ENCODE measurements around the gene GLRA3. TPM values are rescaled to one million over a fixed set of nuclear protein-coding genes. Genes with fewer than 3 reads are reported as not detected.

GLRA3 gene
- total RNA-seq, 1 donor from 2014 or later, result not detected

DNA sequence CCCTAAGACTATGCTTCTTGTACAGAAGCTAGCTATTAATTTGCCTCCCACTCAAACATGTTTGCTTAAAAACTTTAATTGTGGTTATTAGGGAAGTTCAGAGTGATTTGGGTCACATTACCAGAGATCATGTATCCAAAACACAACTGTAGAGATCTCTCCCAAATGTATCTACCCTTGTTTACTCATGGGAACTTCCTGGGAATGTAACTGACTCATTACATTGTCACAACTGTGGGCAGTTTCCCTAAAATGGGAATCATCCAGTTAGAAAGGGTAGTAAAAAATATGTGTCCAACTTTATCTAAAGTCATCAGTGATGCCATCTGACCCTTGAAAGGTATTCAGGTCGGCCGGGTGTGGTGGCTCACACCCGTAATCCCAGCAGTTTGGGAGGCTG lies 40.3 kb upstream of the GLRA3 start:
- no peaks in the 10 kb centered on the region for H3K4me1 ChIP-seq
- no peak for TF ChIP-seq POLR2AphosphoS5 (IDR thresholded peaks at IDR 0.05; ENCODE audit: insufficient read depth in 1 of 2, low read depth in 1 of 2)
- TF ChIP-seq, protein P1, sequence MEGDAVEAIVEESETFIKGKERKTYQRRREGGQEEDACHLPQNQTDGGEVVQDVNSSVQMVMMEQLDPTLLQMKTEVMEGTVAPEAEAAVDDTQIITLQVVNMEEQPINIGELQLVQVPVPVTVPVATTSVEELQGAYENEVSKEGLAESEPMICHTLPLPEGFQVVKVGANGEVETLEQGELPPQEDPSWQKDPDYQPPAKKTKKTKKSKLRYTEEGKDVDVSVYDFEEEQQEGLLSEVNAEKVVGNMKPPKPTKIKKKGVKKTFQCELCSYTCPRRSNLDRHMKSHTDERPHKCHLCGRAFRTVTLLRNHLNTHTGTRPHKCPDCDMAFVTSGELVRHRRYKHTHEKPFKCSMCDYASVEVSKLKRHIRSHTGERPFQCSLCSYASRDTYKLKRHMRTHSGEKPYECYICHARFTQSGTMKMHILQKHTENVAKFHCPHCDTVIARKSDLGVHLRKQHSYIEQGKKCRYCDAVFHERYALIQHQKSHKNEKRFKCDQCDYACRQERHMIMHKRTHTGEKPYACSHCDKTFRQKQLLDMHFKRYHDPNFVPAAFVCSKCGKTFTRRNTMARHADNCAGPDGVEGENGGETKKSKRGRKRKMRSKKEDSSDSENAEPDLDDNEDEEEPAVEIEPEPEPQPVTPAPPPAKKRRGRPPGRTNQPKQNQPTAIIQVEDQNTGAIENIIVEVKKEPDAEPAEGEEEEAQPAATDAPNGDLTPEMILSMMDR (IDR thresholded peaks at IDR 0.05), result no peak
- no peak for TF ChIP-seq POLR2A (IDR thresholded peaks at IDR 0.05)
- intact Hi-C loops (cut with DNase I), result no loop called here
- no peak for DNase-seq (ENCODE audit: extremely low spot score in 2 of 2)
- H3K4me3 ChIP-seq, result no peak overlapping the region
- no peaks in the 10 kb centered on the region for H3K36me3 ChIP-seq
- H3K27ac ChIP-seq, result no peak overlapping the region
- H3K9me3 ChIP-seq, result no peaks in the 10 kb centered on the region
- no peaks in the 10 kb centered on the region for H3K27me3 ChIP-seq

DNA sequence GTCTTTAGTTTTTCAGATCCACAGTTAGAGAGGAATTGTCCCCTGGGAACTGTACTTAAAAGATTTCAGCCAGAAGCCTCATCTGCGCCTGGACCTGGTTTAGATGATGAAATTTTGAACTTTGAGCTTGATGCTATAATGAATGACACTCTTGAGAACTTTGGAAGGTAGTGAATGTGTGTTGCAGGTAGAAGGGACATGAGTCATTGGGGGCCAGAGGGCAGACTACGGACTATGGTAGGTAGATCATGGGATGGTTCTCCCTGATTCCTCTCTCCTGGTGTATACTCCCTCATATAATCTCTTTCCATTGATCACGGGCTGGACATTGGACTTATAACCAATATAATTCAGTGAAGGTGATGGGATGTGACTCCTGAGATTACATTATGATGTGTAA lies 38.9 kb upstream of the GLRA3 start:
- no peaks in the 10 kb centered on the region for H3K9me3 ChIP-seq
- DNase-seq (ENCODE audit: extremely low spot score in 2 of 2), result no peak
- no peaks in the 10 kb centered on the region for H3K4me1 ChIP-seq
- no peaks in the 10 kb centered on the region for H3K36me3 ChIP-seq
- H3K27ac ChIP-seq, result no peak overlapping the region
- no peaks in the 10 kb centered on the region for H3K27me3 ChIP-seq
- intact Hi-C loops (cut with DNase I), result no loop called here
- TF ChIP-seq POLR2A (IDR thresholded peaks at IDR 0.05) (no peak), POLR2AphosphoS5 (IDR thresholded peaks at IDR 0.05; ENCODE audit: insufficient read depth in 1 of 2, low read depth in 1 of 2) (no peak)
- TF ChIP-seq, protein P1 (IDR thresholded peaks at IDR 0.05), result no peak
- H3K4me3 ChIP-seq, result no peak overlapping the region

DNA sequence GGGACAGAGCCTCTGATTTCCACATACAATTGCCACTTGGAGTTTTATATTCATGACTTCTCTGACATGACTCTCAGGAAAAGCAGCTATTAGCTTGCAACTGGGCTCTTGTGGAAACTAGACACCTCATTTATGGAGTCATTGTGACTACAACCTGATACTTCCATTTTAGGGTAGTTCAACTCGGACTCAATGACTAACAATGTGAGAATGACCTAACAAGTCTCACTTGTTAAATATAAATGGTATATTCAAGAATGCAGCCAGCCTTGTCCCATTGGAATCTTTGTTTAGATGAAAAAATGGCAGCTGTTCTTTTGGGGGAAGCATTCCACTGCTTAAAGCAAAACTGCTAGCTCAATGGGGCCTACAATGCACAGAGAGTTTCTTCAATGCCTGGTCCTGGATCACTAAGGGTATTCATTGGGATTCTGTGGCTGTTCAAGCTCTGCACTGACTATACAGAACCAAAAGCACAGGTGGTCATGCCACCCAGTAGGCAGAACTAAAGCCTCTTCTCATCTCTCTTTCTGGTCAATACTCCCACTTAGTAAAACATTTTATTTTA lies 36.5 kb upstream of the GLRA3 start:
- intact Hi-C loops (cut with DNase I), result no loop called here
- Histone ChIP-seq H3K4me1 (no peaks in the 10 kb centered on the region), H3K27me3 (no peaks in the 10 kb centered on the region), H3K4me3 (no peak overlapping the region), H3K27ac (no peak overlapping the region), H3K36me3 (no peaks in the 10 kb centered on the region), H3K9me3 (no peaks in the 10 kb centered on the region)
- no peak for DNase-seq (ENCODE audit: extremely low spot score in 2 of 2)
- TF ChIP-seq, protein P1 (IDR thresholded peaks at IDR 0.05), result no peak
- TF ChIP-seq POLR2A (IDR thresholded peaks at IDR 0.05) (no peak), POLR2AphosphoS5 (IDR thresholded peaks at IDR 0.05; ENCODE audit: insufficient read depth in 1 of 2, low read depth in 1 of 2) (no peak)

DNA sequence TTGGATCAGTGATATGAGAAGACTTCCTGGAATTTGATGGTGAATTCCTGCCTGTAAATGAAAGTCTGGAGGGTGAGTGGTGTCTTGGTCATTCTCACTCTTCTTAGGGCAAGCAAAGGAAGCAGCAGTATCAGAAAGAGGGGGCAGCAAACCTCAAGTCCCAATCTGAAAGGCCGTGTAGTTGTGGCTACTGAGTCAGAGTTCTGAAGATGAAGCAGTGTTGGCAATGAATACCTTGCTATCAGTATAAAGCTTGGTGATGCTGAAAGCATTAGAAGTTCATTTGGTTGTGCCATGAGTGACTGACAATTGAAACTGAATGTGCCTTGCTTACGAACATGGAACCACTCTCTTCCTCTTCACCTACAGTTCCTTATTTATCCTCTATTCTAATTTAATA lies 35.0 kb upstream of the GLRA3 start:
- intact Hi-C loops (cut with DNase I), result no loop called here
- H3K4me3 ChIP-seq, result no peak overlapping the region
- no peak overlapping the region for H3K27ac ChIP-seq
- H3K4me1 ChIP-seq, result no peaks in the 10 kb centered on the region
- DNase-seq (ENCODE audit: extremely low spot score in 2 of 2), result no peak
- no peaks in the 10 kb centered on the region for H3K9me3 ChIP-seq
- no peaks in the 10 kb centered on the region for H3K36me3 ChIP-seq
- no peak for TF ChIP-seq POLR2A (IDR thresholded peaks at IDR 0.05)
- TF ChIP-seq POLR2AphosphoS5 (IDR thresholded peaks at IDR 0.05; ENCODE audit: insufficient read depth in 1 of 2, low read depth in 1 of 2), result no peak
- TF ChIP-seq, protein P1 (IDR thresholded peaks at IDR 0.05), result no peak
- no peaks in the 10 kb centered on the region for H3K27me3 ChIP-seq

DNA sequence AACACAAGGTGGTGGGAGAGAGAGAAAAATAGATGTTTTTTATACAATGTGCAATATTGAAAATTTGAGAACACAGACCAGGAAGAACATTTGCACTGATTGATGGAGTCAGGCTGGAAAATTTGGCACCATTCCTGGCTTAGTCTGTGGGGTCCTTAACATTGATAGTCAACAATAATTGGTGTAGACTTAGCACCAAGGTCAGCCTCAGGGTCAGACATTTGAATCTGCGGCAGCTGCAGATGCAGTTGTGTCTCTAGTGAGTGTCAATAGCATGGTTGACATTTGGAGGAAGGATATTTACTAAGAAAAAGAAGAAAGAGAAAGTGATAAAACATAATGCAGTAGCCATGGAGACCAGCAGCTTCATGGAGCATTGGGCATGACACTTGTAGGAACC lies 31.5 kb upstream of the GLRA3 start:
- TF ChIP-seq POLR2AphosphoS5 (IDR thresholded peaks at IDR 0.05; ENCODE audit: insufficient read depth in 1 of 2, low read depth in 1 of 2) (no peak), POLR2A (IDR thresholded peaks at IDR 0.05) (no peak)
- TF ChIP-seq, protein P1 (IDR thresholded peaks at IDR 0.05), result no peak
- no peak for DNase-seq (ENCODE audit: extremely low spot score in 2 of 2)
- Histone ChIP-seq H3K4me1 (no peaks in the 10 kb centered on the region), H3K27me3 (no peaks in the 10 kb centered on the region), H3K27ac (no peak overlapping the region), H3K9me3 (no peaks in the 10 kb centered on the region), H3K36me3 (no peaks in the 10 kb centered on the region), H3K4me3 (no peak overlapping the region)
- intact Hi-C loops (cut with DNase I), result no loop called here

All from vagina (tissue), 2 donors.